Fibroblast of the aortic adventitia (primary cell): ENCODE data around the gene HSD17B1. TPM values are rescaled to one million over a fixed set of nuclear protein-coding genes. Genes with fewer than 3 reads are reported as not detected.
"Not testable (repeated sequence)": the region's sequence is repeated elsewhere in the genome, so short reads cannot be mapped to it uniquely, and the experiment has no call there.

Experiments used
- DNase-seq: peaks from one replicate; pipeline ENCODE4 v3.0.0-alpha.2; 2010; ENCODE audit warnings: low read depth
- H3K4me3 ChIP-seq: 2 replicates; pipeline ENCODE4 v1.5.1; 2011; ENCODE audit warnings: low read depth, mild to moderate bottlenecking, control low read depth, low read length, moderate library complexity
- CTCF ChIP-seq: IDR thresholded peaks from 2 replicates; pipeline ENCODE4 v1.5.1; 2011; ENCODE audit warnings: mild to moderate bottlenecking, low read length, control low read depth, inconsistent platforms; ENCODE audit not compliant: insufficient read depth
- total RNA-seq: library from RNA; depleted of rRNA; stranded (reverse); fragments of >200 nt; gene quantifications from 2 replicates; pipeline ENCODE4 v1.2.3, GENCODE V29; 2012; ENCODE audit warnings: low replicate concordance

HSD17B1 gene
- total RNA-seq, 1 donor: 0.99 TPM

- DNase-seq: no peak
- H3K4me3 ChIP-seq: no peak overlapping the region
- no peak for TF ChIP-seq CTCF
Observed at GRCh38 chr17:42538482-42538881, 14.2 kb upstream of the HSD17B1 start.

GRCh38 chr17:42540558-42540957, 12.2 kb upstream of the HSD17B1 start:
- not testable (repeated sequence) for H3K4me3 ChIP-seq, DNase-seq

DNA sequence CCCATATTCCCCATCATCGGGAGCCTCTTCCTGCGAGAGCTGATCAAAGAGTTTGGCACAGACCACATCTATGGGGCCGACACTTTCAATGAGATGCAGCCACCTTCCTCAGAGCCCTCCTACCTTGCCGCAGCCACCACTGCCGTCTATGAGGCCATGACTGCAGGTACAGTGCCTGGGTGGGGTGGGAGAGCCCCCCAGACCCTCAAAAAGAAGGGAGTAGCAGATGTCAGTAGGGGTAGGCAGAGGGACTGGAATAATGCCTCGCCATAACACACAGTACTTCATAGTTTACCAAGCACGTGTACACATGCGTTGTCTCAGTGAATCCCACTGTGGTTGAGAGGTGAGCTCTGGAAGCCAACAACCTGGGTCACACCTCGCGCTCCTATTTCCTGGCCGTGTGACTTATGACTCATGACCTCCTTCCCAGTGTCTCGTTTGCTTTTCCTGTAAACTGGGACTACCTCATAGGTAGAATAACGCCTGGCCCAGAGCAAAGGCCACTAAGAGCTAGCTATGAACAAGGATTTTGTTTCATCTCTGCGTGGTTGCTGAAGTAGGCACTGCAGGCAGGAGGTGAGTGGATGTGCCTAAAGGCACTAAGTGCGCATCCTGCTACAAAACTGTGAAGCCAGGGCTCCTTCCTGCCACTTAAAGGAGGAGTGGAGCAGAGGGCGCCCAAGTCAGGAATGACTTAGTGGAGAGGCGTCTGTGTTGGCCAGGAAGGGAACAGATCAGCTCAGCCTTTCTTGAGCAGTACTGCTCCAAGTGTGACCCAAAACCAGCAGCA, 11.5 kb upstream of the HSD17B1 start:
- no peak overlapping the region for H3K4me3 ChIP-seq
- no peak for DNase-seq
- TF ChIP-seq CTCF: no peak

- H3K4me3 ChIP-seq: no peak overlapping the region
- TF ChIP-seq CTCF: no peak
- no peak for DNase-seq
Observed at GRCh38 chr17:42543190-42544079, 9.3 kb upstream of the HSD17B1 start.

DNA sequence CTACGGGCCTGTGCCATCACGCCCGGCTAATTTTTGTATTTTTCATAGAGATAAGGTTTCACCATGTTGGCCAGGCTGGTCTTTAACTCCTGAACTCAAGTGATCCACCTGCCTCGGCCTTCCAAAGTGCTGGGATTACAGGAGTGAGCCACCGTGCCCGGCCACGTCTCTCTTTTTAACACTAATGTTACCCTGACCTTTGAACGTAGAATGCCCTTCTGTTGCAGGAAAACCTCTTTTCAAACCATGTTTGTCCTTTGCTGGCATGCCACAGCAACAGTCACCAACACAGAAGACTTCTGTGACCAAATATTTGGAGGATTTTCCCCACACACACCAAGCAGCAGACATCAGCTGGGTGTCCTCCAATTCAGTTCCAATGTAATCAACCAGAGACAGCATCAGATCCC, 7.8 kb upstream of the HSD17B1 start:
- no peak for DNase-seq
- H3K4me3 ChIP-seq: no peak overlapping the region
- no peak for TF ChIP-seq CTCF

GRCh38 chr17:42545755-42546505, 6.8 kb upstream of the HSD17B1 start:
- not testable (repeated sequence) for DNase-seq, H3K4me3 ChIP-seq

- TF ChIP-seq CTCF: no peak
- H3K4me3 ChIP-seq: no peak overlapping the region
- DNase-seq: no peak
Observed at GRCh38 chr17:42547001-42547461, 5.7 kb upstream of the HSD17B1 start.
